Colonic mucosa (tissue), 4 donors: ENCODE measurements around the gene TMEM39A. TPM values are rescaled to one million over a fixed set of nuclear protein-coding genes. Genes with fewer than 3 reads are reported as not detected.

Experiments used
- DNase-seq: peaks from one replicate; pipeline ENCODE4 v3.0.0-alpha.2; 2020
- H3K27ac ChIP-seq: fragments of 200-600 bp; one replicate; pipeline ENCODE4 v1.8.0; 2021
- H3K27me3 ChIP-seq: fragments of 200-600 bp; one replicate; pipeline ENCODE4 v1.8.0; 2021
- H3K36me3 ChIP-seq: fragments of 200-600 bp; one replicate; pipeline ENCODE4 v1.8.0; 2021
- H3K4me1 ChIP-seq: fragments of 200-600 bp; one replicate; pipeline ENCODE4 v1.8.0; 2021; ENCODE audit warnings: mild to moderate bottlenecking
- H3K4me3 ChIP-seq: fragments of 200-600 bp; one replicate; pipeline ENCODE4 v1.8.0; 2021
- H3K9ac ChIP-seq, 2 donors: one replicate each; pipeline ENCODE4 v1.7.0; 2013; ENCODE audit warnings: control low read depth in 2 of 2, low read depth in 2 of 2, low read length in 2 of 2
- H3K9me3 ChIP-seq: fragments of 200-600 bp; one replicate; pipeline ENCODE4 v1.8.0; 2021
- intact Hi-C: fragments of 100-400 bp; cut with DNase I; formaldehyde crosslinking; loops from one replicate; pipeline ENCODE4 v1.14.1; 2022
- total RNA-seq, 2 donors: library from RNA; stranded (reverse); fragmentation: NEBNext Ultra II Directional in 1 of 2; extraction: Animal tissue kit (Norgen Biotek cat#: 25700) in 1 of 2; gene quantifications; one replicate each; pipeline ENCODE4 v1.2.1, GENCODE V29; 2021
- TF ChIP-seq, protein P1 (sequence below): fragments of 200-600 bp; IDR thresholded peaks from one replicate; pipeline ENCODE4 v1.8.0; 2022; ENCODE audit warnings: antibody characterized with exemption, mild to moderate bottlenecking
- donor health status: healthy.
- donor health status: DM: no; HTN: no; CAD: no.
- donor health status: DM: no; HTN: no; CAD: no.

TMEM39A gene
- total RNA-seq, 2 donors from 2014 or later: 37.4 to 48.8 TPM

DNA sequence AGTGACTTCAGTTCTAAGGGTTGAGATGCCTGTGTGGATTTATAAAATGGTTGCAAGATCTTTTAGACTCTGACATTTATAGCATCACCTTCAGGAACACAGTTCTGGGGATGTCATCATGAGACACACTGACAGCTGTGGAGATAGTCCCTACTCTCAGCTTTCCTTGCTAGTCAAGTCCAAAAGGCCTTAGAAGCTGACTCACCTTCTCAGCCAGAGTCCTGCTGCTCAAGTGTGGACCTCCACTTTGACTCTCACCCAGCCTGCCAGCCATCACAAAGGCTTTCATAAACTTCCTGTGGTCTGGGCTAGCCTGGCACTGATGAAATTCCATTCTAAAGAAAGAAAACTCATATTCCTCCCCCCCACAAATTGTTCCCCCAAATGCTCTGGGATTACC is 44.8 kb downstream of the TMEM39A start:
- Histone ChIP-seq H3K36me3 (no peaks in the 10 kb centered on the region), H3K4me3 (no peak overlapping the region), H3K27me3 (no peaks in the 10 kb centered on the region), H3K4me1 (no peaks in the 10 kb centered on the region), H3K9ac (no peak overlapping the region), H3K9me3 (no peaks in the 10 kb centered on the region), H3K27ac (no peak overlapping the region)
- intact Hi-C loops: no loop called here
- TF ChIP-seq, protein P1, sequence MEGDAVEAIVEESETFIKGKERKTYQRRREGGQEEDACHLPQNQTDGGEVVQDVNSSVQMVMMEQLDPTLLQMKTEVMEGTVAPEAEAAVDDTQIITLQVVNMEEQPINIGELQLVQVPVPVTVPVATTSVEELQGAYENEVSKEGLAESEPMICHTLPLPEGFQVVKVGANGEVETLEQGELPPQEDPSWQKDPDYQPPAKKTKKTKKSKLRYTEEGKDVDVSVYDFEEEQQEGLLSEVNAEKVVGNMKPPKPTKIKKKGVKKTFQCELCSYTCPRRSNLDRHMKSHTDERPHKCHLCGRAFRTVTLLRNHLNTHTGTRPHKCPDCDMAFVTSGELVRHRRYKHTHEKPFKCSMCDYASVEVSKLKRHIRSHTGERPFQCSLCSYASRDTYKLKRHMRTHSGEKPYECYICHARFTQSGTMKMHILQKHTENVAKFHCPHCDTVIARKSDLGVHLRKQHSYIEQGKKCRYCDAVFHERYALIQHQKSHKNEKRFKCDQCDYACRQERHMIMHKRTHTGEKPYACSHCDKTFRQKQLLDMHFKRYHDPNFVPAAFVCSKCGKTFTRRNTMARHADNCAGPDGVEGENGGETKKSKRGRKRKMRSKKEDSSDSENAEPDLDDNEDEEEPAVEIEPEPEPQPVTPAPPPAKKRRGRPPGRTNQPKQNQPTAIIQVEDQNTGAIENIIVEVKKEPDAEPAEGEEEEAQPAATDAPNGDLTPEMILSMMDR: no peak
- DNase-seq: no peak

DNA sequence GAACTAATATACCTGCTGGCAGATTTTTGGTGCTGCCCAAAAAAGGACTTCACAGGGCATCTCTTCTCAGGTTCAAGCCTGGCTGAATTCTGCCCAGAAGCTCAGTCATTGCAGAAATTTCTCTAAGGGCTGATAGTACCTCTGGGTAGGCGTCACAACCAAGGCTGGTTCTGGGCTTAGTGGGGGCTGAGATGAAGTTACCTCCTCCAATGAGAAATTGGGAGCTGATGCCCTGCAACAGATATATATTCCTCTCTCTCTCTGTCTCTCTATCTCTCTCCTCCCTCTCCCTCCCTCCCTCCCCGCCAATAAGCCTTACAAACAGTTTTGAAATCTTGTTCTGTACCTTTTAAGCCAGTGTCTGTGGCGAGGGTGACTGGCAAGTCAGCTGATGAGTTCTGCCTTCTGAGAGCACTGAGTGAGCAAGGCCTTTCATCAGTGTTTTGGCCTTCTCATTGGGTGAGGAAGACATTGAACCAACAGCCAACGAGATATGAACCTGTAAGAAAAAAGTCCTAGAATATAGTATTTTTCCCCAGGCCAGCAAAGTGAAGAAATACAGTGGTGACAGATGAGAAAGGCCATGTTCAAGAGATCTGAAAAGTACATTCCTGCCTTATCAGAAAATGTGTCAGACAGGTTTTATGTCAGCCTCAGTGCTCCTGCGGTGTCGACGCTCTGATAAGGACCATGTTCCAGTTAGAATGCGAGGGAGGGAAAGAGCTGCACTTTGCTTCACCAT is 45.5 kb downstream of the TMEM39A start:
- H3K36me3 ChIP-seq: no peaks in the 10 kb centered on the region
- H3K4me3 ChIP-seq: no peak overlapping the region
- H3K9me3 ChIP-seq: no peaks in the 10 kb centered on the region
- no peak for DNase-seq
- no peak overlapping the region for H3K9ac ChIP-seq
- H3K27ac ChIP-seq: no peak overlapping the region
- no peaks in the 10 kb centered on the region for H3K27me3 ChIP-seq
- TF ChIP-seq, protein P1: no peak
- intact Hi-C loops: no loop called here
- H3K4me1 ChIP-seq: no peaks in the 10 kb centered on the region

DNA sequence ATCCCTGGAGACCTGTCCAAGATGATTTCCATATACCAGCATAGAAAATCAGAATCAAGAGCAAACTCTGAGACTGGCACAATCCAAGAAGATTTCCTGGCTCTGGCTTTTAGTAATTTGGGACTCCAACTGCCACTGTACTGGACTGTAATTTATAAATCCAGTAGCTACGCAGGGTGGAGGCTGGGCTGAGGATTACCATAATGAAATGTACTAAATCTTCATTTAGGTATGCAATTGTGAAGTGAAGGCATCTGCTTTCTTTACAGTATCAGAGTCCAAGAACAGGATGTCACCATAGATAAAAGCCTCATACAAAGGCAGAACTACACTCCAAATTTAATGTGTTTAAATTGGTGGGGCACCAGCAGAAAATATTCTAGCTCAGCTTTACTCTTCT is 46.5 kb downstream of the TMEM39A start:
- Histone ChIP-seq H3K4me1 (no peaks in the 10 kb centered on the region), H3K4me3 (no peak overlapping the region), H3K27ac (no peak overlapping the region), H3K27me3 (no peaks in the 10 kb centered on the region), H3K9ac (no peak overlapping the region), H3K9me3 (no peaks in the 10 kb centered on the region), H3K36me3 (no peaks in the 10 kb centered on the region)
- intact Hi-C loops: no loop called here
- no peak for DNase-seq
- TF ChIP-seq, protein P1: no peak

DNA sequence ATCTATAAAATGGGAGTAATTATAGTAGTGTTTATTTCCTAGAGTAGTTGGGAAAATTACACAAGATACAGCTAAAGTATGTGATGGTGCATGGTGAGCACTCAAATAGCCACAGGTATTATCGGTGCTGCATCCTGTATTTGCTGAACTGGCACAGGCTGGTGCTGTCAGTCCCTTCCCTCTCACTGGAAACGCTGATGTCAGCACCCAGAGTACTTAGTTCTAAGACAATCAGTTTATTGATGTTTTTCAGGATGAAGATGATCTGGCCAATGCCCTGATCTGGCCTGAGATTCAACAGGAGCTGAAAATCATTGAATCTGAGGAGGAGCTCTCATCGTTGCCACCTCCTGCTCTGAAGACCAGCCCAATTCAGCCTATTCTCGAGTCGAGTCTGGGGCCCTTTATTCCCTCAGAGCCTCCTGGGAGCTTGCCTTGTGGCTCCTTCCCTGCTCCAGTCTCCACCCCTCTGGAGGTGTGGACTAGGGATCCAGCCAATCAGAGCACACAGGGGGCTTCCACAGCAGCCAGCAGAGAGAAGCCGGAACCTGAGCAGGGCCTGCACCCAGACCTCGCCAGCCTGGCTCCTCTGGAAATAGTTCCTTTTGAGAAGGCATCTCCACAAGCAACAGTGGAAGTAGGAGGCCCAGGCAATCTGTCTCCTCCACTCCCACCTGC is 49.7 kb downstream of the TMEM39A start:
- no peak for DNase-seq
- H3K9ac ChIP-seq: no peak overlapping the region
- intact Hi-C loops: no loop called here
- H3K4me3 ChIP-seq: no peak overlapping the region
- H3K4me1 ChIP-seq: no peaks in the 10 kb centered on the region
- TF ChIP-seq, protein P1: no peak
- no peaks in the 10 kb centered on the region for H3K27me3 ChIP-seq
- H3K27ac ChIP-seq: no peak overlapping the region
- no peaks in the 10 kb centered on the region for H3K9me3 ChIP-seq
- no peaks in the 10 kb centered on the region for H3K36me3 ChIP-seq

DNA sequence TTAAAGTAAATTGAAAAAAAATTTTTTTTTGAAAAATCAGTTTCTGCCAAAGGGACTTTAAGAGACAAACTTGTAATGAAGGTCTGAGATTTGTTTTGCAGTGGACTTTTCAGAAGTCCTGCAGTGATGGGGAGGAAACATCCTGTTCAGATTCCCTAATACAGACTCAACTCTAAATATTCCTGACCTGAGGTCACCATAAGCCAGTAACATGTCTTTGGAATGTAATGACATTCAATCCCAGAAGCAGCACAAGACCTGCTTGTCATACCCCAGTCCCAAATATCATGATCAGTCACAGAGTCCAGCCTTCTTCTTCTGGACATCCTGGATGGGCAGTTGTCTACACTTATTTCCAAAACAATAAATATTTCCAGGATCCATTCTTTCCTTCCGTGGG is 53.6 kb downstream of the TMEM39A start:
- Histone ChIP-seq H3K27ac (no peak overlapping the region), H3K4me1 (no peaks in the 10 kb centered on the region), H3K9ac (no peak overlapping the region), H3K36me3 (no peaks in the 10 kb centered on the region), H3K9me3 (no peaks in the 10 kb centered on the region), H3K27me3 (no peaks in the 10 kb centered on the region), H3K4me3 (no peak overlapping the region)
- TF ChIP-seq, protein P1: no peak
- no peak for DNase-seq
- intact Hi-C loops: no loop called here
